ENCODE measurements around the gene WDR90. TPM values are rescaled to one million over a fixed set of nuclear protein-coding genes. Genes with fewer than 3 reads are reported as not detected.

WDR90 gene
- total and polyA plus RNA-seq, 2 of the 13 experiments (the other 11 are each of a cell fraction or from before 2014, with no cell fraction given), result 14.9 to 28.9 TPM

GRCh38 chr16:610513-611381, 38.4 kb upstream of the WDR90 start (continued):
- TF ChIP-seq KDM5A (IDR thresholded peaks at IDR 0.05; ENCODE audit: borderline replicate concordance, low read length) (no peak), ATF2 (CRISPR knock-in tag; IDR thresholded peaks at IDR 0.05) (peak; percentile 43; the same call in 1 of the 2 replicates), BHLHE40 (IDR thresholded peaks at IDR 0.05; ENCODE audit: low read length) (peak; percentile 32; the same call in 1 of the 2 replicates), ISX (CRISPR knock-in tag; conservative IDR thresholded peaks at IDR 0.05) (no peak), REST (IDR thresholded peaks at IDR 0.05; ENCODE audit: borderline replicate concordance in 1 of 2, low read depth in 1 of 2, low read length in 2 of 2) (no peak), HNF4A (CRISPR knock-in tag; IDR thresholded peaks at IDR 0.05) (no peak), DMAP1 (CRISPR knock-in tag; IDR thresholded peaks at IDR 0.05) (peak; percentile 37; the same call in 1 of the 2 replicates), CEBPZ (IDR thresholded peaks at IDR 0.05; ENCODE audit: low read length) (no peak), ZFP41 (CRISPR knock-in tag; IDR thresholded peaks at IDR 0.05; ENCODE audit: borderline replicate concordance) (no peak), ETS1 (CRISPR knock-in tag; IDR thresholded peaks at IDR 0.05) (no peak), ZSCAN25 (CRISPR knock-in tag; IDR thresholded peaks at IDR 0.05) (peak; percentile 38; the same call in 1 of the 2 replicates), SMYD3 (CRISPR knock-in tag; IDR thresholded peaks at IDR 0.05) (no peak), ZMAT3 (CRISPR knock-in tag; conservative IDR thresholded peaks at IDR 0.05) (no peak), THRA (CRISPR knock-in tag; IDR thresholded peaks at IDR 0.05; ENCODE audit: borderline replicate concordance) (0 out of 2 replicates have a peak, but pooled peaks have one; percentile 40), MEF2D (CRISPR knock-in tag; IDR thresholded peaks at IDR 0.05) (no peak; the same call in 1 of the 2 replicates), MTA1 (CRISPR knock-in tag; IDR thresholded peaks at IDR 0.05; ENCODE audit: borderline replicate concordance) (no peak), ZNF790 (CRISPR knock-in tag; IDR thresholded peaks at IDR 0.05; ENCODE audit: borderline replicate concordance) (no peak), ZNF335 (CRISPR knock-in tag; IDR thresholded peaks at IDR 0.05) (no peak)
